ENCODE results near the gene TET2.

TET2 gene

GRCh38 chr4:105248613-105249012, 101.9 kb downstream of the TET2 start:
- no peak overlapping the region for H3K27ac ChIP-seq
- TF ChIP-seq ZFX (IDR thresholded peaks at IDR 0.05), result no peak
- TF ChIP-seq CTCF (conservative IDR thresholded peaks at IDR 0.05), result no peak

- no peak overlapping the region for H3K27ac ChIP-seq
- 0 out of 2 replicates have a peak, but pooled peaks have one; percentile 14 for TF ChIP-seq CTCF (conservative IDR thresholded peaks at IDR 0.05)
- TF ChIP-seq ZFX (IDR thresholded peaks at IDR 0.05), result no peak
These were observed 111.3 kb downstream of the TET2 start for GRCh38 chr4:105257817-105258495.

GRCh38 chr4:105265689-105266088, 119.0 kb downstream of the TET2 start:
- H3K27ac ChIP-seq, result no peak overlapping the region
- TF ChIP-seq ZFX (IDR thresholded peaks at IDR 0.05) (no peak), CTCF (conservative IDR thresholded peaks at IDR 0.05) (no peak)

- TF ChIP-seq CTCF (conservative IDR thresholded peaks at IDR 0.05) (no peak), ZFX (IDR thresholded peaks at IDR 0.05) (no peak)
- H3K27ac ChIP-seq, result no peak overlapping the region
These were observed 120.6 kb downstream of the TET2 start for GRCh38 chr4:105267280-105267679.

- no peak overlapping the region for H3K27ac ChIP-seq
- TF ChIP-seq ZFX (IDR thresholded peaks at IDR 0.05) (no peak), CTCF (conservative IDR thresholded peaks at IDR 0.05) (no peak)
These were observed 125.3 kb downstream of the TET2 start for GRCh38 chr4:105272002-105272401.

- no peak overlapping the region for H3K27ac ChIP-seq
These were observed 126.6 kb downstream of the TET2 start for GRCh38 chr4:105273230-105273629.

GRCh38 chr4:105274090-105274489, 127.4 kb downstream of the TET2 start:
- TF ChIP-seq CTCF (conservative IDR thresholded peaks at IDR 0.05) (no peak), ZFX (IDR thresholded peaks at IDR 0.05) (no peak)
- H3K27ac ChIP-seq, result no peak overlapping the region

More at GRCh38 chr4:105273230-105273629, 126.6 kb downstream of the TET2 start:
- TF ChIP-seq CTCF (conservative IDR thresholded peaks at IDR 0.05) (no peak), ZFX (IDR thresholded peaks at IDR 0.05) (no peak)

All from C4-2B (cell line).